A204.1 (cell line): ENCODE measurements around the gene CIB4.

Experiments
- FAIRE-seq: peaks from 2 replicates; lab custom pipeline; 2012; peaks lifted over from hg19 to GRCh38; lab: Jason Lieb, UNC

The CIB4 gene

GRCh38 chr2:26640781-26641564 lies at the start of gene CIB4:
Gene CIB4 (minus strand): TSS chr2:26641366. CDS start chr2:26641314, 52 bp downstream.
- no peak for FAIRE-seq

- FAIRE-seq: no peak
Measured at GRCh38 chr2:26687801-26688200, 46.6 kb upstream of the CIB4 start.

- FAIRE-seq: no peak
Measured at GRCh38 chr2:26687328-26687727, 46.2 kb upstream of the CIB4 start.

- FAIRE-seq: no peak
Measured at GRCh38 chr2:26685989-26686839, 45.0 kb upstream of the CIB4 start.

GRCh38 chr2:26685341-26685740 lies 44.2 kb upstream of the CIB4 start:
- no peak for FAIRE-seq

- no peak for FAIRE-seq
Measured at GRCh38 chr2:26683583-26683982, 42.4 kb upstream of the CIB4 start.

GRCh38 chr2:26682155-26682554 lies 41.0 kb upstream of the CIB4 start:
- no peak for FAIRE-seq

- no peak for FAIRE-seq
Measured at GRCh38 chr2:26681656-26682055, 40.5 kb upstream of the CIB4 start.

GRCh38 chr2:26679867-26680266 lies 38.7 kb upstream of the CIB4 start:
- no peak for FAIRE-seq

GRCh38 chr2:26678035-26678434 lies 36.9 kb upstream of the CIB4 start:
- FAIRE-seq: no peak

GRCh38 chr2:26675651-26676255 lies 34.6 kb upstream of the CIB4 start:
- FAIRE-seq: no peak

- no peak for FAIRE-seq
Measured at GRCh38 chr2:26674771-26675170, 33.6 kb upstream of the CIB4 start.

GRCh38 chr2:26674002-26674751 lies 33.0 kb upstream of the CIB4 start:
- no peak for FAIRE-seq

- no peak for FAIRE-seq
Measured at GRCh38 chr2:26672818-26673393, 31.7 kb upstream of the CIB4 start.

- FAIRE-seq: no peak
Measured at GRCh38 chr2:26672112-26672817, 31.1 kb upstream of the CIB4 start.

- no peak for FAIRE-seq
Measured at GRCh38 chr2:26671691-26672090, 30.5 kb upstream of the CIB4 start.

- no peak for FAIRE-seq
Measured at GRCh38 chr2:26670931-26671460, 29.8 kb upstream of the CIB4 start.

- no peak for FAIRE-seq
Measured at GRCh38 chr2:26670171-26670570, 29.0 kb upstream of the CIB4 start.

- FAIRE-seq: no peak
Measured at GRCh38 chr2:26668856-26669750, 27.9 kb upstream of the CIB4 start.

GRCh38 chr2:26668041-26668440 lies 26.9 kb upstream of the CIB4 start:
- FAIRE-seq: no peak
